HG03280 (cell line): ENCODE measurements around the gene AURKAIP1.
"Not testable (repeated sequence)": the region's sequence is repeated elsewhere in the genome, so short reads cannot be mapped to it uniquely, and the experiment has no call there.

ENCODE experiments used
- ATAC-seq: cut with Tn5 transposase; IDR thresholded peaks from one replicate; pipeline ENCODE4 v1.9.1; 2021; ENCODE audit warnings: mild to moderate bottlenecking, moderate library complexity; ENCODE audit not compliant: unreplicated experiment

AURKAIP1 gene

DNA sequence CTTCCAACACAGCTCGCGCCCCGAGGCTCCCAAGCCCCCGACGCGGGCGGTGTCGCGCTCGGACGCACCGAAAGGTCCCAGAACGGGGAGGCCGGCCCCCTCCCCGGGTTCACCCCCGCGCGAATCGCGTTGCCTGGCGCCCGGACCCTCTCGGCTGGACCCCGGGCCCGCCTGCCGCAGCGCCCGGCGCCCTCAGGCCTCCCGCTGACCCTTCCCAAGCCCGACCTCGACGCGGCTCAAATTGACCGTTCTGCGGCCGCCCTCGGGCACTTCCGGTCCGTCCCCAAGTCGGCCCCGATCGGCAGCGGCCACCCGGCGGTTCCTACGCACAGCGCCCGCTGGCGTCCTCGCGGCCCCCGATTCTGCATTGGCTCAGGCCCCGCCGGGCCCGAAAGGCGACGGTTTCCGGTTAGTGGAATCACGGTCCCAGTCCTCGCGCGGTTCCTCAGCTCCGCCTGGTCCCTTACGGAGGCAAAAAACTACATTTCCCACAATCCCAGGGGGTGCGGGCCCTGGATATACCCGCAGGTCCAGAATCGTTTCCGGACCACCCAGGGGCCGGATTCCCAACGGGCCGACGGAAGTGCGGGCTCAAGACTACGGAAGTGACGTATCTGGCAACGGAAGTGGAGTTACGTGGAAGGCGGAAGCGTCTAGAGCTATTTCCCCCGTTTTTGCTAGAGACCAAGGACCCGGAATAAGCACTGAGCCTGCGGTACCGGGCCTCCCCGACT is at the start of gene AURKAIP1:
TSS of gene AURKAIP1 (minus strand) at position 279 of the 734 bp plus-strand sequence. CDS start 451 bp downstream, outside the sequence.
- peak; percentile 86 for ATAC-seq

DNA sequence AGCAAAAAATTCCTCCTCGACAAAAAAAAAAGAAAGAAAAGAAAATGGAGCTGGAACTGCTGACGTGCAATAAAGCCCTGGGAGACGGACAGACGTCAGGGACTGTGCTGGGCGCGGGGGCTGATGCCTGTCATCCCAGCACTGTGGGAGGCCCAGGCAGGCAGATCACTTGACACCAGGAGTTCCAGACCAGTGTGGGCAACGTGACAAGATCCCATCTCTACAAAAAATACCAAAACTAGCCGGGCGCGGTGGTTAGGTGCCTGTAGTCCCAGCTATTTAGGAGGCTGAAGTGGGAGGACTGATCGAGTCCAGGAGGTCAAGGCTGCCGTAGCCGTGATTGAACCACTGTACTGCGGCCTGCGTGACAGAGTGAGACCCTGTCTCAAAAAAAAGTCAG is 49.7 kb upstream of the AURKAIP1 start:
- ATAC-seq = no peak

DNA sequence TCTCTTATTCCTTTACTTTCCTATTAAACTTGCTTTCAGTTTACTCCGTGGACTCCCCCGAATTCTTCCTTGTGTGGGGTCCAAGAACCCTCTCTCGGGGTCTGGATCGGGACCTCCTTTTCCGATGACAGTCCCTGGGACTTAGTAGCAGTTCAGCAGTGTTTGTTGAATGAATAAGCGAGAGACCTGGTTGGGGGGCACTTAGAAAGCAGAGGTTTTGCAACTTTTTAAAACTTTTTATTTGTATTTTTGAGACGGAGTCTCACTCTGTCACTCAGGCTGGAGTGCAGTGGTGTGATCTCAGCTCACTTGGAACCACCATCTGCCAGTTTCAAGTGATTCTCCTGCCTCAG is 48.2 kb upstream of the AURKAIP1 start:
- no peak for ATAC-seq

DNA sequence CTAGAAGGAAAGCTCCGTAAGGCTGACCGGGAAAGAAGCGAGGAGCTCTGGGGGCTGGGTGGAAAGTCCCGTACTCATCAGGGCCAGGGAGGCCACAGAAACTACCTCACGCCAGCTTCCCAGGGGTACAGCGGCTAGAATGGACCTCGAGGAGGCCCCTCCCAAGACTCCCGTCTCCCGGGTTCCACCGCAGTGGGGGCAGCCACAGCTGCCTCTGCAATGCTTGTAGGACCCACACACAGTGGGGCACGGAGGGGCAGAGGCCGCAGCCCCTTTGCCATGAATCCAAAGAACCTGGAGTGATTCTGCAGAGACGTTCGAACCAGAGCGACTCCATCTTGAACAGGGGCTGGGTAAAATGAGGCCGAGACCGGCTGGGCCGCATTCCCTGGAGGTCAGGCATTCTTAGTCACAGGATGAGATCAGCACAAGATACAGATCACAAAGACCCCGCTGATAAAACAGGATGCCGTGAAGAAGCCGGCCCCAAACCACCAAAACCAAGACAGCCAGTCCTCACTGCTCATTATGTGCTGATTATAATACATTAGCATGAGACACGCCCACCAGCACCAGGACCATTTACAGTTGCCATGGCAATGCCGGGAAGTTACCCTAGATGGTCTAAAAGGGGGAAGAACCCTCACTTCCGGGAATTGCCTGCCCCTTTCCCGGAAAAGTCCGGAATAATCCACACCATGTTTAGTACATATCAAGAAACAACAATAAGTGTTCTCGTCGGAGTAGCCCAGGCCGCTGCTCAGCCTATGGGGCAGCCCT is 47.6 kb upstream of the AURKAIP1 start:
- ATAC-seq = no peak

DNA sequence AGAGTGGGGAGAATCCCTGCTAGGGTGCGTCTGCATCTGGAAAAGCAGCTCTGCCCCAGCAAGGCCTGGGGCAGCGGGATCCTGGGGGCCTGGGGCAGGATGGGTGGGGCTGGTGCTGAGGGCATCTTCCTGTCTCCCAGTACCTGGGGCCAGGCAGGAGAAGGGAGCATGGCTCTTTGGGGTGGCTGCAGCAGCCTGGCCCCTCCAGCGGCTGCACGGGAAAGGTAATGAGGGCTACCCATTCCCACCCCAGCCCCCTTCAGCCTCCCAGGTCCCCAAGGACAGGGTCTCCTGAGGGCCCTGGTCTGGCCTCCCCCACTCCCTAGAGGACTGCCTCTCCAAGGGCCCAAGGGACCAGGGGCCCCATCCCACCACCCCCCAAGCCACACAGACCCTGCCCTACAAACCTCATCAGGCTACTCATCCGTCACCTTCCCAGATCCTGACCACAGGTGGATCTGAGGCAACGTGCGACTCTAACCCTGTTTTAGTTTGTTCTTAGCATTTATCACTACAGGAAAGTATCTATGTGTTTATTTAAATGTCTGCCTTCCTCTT is 47.0 kb upstream of the AURKAIP1 start:
- ATAC-seq = no peak

DNA sequence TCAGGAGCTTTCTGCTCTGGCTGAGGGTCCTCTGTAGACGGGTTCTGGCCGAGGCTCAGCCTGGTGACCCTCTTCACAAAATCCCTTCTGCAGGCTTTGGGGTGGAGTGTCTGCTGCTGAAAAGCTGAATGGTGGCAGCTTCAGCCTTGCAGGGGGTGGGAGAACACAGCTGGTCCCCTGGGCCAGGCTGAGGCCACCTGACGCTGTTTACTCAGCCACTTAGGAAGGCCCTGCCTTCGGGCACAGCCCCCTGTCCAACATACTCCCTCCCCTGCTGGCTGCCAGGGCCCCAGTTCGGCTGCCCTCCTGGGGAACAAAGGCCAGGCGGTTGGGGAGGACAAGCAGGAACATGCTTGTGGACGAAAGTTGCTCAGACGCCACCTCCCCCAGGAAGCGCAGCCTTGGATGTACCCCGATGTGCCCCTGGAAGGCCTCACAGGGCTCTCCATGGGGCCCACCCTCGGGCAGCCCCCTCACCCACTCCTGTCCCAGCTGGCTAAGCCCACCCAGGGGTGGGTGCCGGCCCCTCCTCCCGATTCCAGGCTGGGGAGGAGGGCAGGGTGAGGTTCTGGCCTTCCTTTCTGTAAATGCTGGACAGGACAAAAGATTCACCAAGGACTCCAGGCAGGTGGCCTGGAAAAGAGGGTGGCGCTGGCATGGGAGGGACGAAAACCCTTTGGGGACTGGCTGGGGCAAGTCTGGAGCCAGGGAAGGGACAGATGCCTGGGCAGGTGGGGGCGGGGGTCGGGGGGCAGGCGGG is 46.3 kb upstream of the AURKAIP1 start, which contains the start of gene ANKRD65:
TSS of gene ANKRD65 (minus strand) at position 130 of the 760 bp plus-strand sequence. CDS start 271 bp downstream, outside the sequence.
- ATAC-seq = no peak

DNA sequence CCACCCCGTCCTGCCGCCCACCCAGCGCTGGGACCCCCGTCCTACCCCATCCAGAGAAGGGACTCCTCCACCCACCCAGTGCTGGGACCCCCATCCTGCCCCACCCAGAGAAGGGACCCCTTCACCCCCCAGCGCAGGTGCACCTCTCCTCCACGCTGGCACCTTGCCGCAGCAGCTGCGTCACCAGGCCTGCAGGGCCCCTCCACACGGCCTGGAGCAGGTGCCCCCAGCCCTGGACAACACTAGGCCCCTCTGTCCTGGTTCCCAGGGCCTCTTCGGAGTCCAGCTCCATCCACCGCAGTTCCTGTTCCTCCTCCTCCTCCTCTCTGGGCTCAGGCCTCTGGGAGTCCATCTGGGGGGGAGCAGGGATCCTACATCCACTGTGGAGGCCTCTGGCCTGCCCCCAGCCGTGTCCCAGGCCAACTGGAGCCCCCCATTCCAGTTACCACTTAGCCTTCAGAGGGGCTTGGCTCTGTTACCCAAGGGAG is 45.7 kb upstream of the AURKAIP1 start:
- ATAC-seq = no peak

DNA sequence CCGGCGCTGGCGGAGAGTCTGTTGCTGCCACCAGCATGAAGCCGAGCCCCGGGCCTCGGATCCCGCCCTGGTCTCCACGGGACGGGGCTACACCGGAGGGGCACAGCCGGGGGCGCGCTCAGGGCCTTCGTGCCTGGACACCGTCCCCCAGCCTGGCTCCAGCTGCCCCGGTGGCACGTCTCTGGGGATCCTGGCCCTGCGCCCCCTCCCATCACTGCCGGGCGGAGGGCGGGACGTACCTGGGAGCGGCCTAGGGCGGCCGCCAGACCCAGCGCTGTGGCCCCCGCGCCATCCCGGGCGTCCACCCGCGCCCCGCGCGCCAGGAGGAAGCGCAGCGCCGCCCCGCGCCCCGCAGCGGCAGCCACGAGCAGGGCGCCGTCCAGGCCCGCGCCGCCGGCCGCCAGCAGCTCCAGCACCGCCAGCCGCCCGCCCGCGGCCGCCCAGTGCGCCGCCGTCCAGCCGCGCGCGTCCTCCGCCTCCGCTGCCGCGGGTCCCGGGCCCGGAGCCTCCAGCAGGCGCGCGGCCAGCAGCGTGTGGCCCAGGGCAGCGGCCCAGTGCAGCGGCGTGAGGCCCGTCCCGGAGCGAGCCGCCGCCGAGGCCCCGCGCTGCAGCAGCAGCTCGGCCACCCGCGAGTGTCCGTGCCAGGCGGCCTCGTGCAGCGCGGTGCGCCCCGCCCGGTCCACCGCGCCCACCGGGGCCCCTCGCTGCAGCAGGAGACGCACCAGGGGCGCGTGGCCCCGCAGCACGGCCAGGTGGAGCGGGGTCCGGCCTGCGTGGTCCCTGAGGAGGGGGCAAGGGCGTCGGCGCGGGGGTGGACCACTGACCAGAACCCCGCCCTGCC is 45.0 kb upstream of the AURKAIP1 start:
- ATAC-seq = no peak

DNA sequence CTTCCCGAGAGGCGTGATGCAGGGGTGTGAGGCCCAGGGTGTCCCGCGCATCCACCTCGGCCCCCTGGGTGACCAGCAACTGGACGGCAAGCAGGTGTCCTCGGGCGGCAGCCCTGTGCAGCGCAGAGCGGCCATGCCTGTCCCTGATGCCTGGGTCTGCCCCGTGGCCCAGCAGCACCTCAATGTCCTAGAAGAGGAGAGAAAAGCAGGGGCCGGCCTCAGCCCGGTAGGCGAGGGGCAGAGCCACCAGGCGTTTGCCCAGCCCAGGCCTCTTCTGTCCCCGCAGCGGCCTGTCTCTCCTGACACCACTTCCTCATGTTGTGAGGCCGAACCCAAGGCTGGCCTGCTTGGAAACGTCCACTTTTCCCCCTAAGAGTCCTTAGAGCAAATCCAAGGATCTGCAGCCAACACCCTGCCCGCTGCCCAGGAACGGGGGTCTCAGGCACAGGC is 44.4 kb upstream of the AURKAIP1 start:
- ATAC-seq = no peak

DNA sequence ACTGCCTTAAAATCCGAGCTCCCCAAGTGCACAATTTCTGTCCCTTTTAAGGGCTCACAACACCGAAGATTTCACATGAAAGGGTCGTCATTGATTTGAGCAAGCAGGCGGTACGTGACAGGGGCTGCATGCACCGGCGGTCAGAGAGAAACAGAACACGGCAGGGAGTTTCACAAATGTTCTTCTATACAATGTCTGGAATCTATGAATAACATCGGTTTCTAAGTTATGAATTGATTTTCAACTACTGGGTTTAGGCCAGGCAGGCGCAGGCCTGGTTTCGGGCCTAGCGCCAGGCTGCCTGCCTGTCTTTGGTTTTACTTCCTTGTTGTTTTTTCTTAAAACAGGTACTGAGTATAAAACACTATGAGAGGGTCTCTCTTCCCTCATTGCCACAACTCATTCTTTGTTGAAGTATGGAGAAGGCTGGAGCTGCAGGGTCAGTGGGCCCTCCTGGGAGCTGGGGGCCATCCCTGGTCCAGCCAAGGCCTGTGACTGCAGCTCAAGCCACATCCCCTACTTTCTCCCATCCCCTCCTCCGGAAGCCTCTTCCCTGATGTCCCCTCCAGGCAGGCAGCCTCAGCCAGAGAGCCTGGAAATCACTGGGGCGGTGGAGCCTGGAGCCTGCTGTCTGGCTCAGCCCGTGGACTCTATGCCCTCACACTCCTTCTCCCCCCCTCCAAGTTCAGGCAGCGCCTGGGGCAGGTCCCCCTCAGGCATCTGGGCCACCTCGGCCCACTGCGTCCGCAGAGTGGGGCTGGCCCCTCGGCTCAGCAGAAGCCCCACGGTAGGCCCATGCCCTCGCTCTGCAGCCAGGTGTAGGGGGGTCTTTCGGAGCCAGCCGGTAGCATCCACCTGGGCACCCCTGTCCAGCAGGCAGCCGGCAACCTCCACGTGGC is 43.7 kb upstream of the AURKAIP1 start:
- ATAC-seq = no peak

DNA sequence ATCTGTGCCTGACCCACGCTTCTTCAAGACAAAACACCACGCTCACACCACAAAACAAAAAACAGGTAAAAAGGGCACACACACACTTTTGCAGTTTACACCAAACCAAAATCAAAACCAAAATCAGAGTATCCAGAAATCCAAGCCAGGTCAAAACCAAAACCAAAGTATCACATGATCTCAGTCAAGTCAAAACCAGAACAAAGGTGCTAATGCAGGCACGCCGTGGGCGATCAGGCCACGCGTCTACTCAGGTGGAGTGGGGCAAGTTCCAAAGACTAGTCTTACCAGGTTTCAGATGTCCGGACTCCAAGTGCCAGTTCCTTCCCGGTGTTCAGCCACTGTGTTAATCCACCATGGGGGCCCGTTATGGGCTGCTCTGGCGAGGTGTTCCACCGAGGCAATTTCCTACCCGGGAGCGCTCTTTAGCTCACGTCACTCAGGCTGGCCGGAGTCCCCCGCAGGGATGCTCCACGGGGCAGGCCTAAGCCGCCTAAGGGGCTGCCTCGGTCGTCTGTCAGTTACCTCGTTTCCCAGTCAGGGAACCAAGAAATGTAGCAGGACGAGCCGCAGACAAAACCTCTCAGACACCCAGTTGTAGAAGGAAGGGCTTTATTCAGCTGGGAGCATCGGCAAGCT is 42.9 kb upstream of the AURKAIP1 start:
- not testable (repeated sequence) for ATAC-seq

DNA sequence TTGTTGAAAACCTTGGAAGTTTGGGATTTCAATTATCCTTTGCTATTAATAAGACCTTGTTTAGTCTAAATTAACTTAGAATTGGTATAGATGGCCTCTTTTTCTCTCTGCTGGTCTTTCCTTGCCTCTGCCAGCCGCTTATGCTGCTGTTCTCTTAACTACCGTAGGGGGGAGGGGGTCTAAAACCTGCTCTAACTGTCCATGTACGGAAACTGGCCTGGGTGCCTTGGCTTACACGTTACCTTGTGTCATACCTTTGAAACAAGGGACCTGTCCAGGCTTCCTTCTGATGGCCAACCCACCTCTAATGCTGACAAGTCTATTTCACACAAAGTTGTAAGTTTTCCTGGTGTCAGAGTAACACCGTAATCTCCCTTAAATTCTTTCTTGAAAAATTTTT is 42.4 kb upstream of the AURKAIP1 start:
- ATAC-seq = not testable (repeated sequence)

DNA sequence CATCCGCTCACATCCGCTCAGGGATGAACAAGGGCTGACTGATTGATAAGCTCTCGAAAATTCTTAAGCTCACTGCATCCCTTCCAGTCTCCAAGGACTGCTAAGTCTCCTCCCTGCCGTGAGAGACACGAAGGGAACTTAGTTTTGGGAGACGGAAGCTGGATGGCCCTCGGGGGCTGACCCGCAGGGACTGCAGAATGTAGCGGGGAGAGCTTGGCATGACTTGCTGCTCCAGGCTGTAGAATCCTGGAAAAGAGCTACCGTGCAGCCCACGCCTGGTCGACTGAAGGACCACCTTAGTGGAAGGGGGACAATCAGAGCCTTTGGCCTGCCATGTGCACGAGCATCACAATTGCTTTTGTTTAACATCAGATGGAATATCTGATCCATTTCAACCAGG is 40.7 kb upstream of the AURKAIP1 start:
- no peak for ATAC-seq

DNA sequence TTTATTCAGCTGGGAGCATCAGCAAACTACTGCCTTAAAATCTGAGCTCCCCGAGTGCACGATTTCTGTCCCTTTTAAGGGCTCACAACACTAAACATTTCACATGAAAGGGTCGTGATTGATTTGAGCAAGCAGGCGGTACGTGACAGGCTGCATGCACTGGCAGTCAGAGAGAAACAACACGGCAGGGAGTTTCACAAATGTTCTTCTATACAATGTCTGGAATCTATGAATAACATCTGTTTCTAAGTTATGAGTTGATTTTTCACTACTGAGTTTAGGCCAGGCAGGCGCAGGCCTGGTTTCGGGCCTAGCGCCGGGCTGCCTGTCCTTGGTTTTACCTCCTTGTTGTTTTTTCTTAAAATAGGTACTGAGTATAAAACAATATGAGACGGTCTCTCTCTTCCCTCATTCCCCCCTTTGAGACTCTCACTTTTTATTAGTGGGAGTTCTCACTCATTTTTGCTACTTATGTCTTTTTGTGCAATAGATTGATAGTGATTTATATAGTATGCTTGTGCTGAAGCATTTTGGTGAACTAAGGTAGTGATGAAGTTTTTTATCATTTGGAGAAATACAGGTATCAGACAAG is 37.4 kb upstream of the AURKAIP1 start:
- ATAC-seq = not testable (repeated sequence)

DNA sequence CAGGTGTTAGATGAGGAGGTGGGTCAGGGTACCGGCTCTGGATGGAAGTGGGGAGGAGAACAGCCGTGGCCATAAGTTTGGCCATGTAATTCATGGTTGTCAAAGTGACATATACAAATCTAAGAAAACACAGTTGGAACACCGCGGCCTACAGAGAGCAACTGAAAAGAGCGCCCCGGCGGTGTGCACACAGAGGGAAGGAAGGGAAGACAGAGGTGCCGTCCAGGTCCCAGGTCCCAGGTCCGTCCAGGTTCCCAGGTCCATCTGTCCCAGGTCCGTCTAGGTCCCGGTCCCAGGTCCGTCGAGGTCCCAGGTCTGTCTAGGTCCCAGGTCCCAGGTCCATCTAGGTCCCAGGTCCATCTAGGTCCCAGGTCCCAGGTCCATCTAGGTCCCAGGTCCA is 36.6 kb upstream of the AURKAIP1 start:
- ATAC-seq = no peak

DNA sequence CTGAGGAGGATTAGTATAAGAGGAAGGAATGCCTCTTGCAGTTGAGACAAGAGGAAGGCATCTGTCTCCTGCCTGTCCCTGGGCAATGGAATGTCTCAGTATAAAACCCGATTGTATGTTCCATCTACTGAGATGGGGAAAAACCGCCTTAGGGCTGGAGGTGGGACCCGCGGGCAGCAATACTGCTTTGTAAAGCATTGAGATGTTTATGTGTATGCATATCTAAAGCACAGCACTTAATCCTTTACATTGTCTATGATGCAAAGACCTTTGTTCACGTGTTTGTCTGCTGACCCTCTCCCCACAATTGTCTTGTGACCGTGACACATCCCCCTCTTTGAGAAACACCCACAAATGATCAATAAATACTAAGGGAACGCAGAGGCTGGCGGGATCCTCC is 35.2 kb upstream of the AURKAIP1 start:
- not testable (repeated sequence) for ATAC-seq

DNA sequence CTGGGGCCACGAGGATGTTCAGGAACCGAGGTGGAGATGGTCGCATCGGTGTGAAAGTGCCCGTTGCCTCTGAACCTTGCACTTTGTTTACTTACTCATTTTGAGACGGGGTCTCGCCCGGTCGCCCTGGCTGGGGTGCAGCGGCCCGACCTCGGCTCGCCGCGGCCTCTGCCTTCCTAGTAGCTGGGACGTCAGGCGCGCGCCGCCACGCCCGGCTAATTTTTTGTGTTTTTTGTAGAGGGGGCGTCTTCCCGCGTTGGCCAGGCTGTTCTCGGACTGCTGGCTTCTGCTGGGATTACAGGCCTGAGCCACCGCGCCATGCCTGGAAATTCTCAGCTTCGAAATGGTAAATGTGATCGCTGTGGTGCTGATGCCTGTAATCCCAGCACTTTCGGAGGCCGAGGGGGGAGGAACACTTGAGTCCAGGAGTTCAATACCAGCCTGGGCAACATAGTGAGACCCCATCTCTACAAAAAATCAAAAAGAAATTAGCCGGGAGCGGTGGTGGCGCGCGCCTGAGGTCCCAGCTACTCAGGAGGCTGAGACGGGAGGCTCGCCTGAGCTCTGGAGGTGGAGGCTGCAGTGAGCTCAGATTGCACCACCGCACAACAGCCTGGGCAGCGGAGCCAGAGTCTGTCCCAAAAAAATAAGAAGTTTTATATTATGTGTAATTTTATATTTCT is 32.8 kb upstream of the AURKAIP1 start:
- ATAC-seq = no peak
